ENCODE measurements around the gene TAS1R3.
"Not testable (repeated sequence)": the region's sequence is repeated elsewhere in the genome, so short reads cannot be mapped to it uniquely, and the experiment has no call there.

Gene TAS1R3

GRCh38 chr1:1354271-1355247, 23.5 kb downstream of the TAS1R3 start:
- no peak for DNase-seq

- DNase-seq: no peak
Observed at GRCh38 chr1:1355416-1355815, 24.3 kb downstream of the TAS1R3 start.

DNA sequence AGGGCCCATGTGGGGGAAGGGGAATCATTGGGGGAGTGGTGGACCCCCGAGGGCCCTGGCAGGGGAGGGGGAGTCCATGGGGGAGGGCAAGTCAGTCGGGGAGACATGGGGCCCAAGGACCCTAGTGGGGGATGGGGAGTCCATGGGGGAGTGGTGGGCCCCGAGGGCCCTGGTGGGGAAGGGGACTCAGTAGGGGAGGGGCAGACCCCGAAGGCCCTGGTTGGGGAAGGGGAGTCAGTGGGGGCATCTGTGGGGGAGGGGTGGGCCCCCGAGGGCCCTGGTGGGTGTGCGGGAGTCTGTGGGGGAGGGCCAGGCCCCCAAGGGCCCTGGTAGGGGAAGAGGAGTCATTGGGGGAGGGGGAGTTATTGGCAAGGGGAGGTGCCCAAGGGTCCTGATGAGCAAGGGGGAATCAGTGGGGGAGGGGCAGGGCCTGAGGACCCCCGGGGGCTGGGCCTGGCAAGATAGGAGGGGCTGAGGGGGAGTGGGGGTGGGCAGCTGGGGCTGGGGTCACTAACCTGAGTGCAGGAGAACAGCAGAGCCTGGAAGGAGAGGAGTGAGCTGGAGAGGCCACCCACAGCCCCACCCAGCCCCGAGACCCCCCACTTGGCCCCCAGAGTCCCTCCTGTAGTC, 25.2 kb downstream of the TAS1R3 start:
- no peak for DNase-seq

- no peak for DNase-seq
Observed at GRCh38 chr1:1356796-1357401, 25.8 kb downstream of the TAS1R3 start.

DNA sequence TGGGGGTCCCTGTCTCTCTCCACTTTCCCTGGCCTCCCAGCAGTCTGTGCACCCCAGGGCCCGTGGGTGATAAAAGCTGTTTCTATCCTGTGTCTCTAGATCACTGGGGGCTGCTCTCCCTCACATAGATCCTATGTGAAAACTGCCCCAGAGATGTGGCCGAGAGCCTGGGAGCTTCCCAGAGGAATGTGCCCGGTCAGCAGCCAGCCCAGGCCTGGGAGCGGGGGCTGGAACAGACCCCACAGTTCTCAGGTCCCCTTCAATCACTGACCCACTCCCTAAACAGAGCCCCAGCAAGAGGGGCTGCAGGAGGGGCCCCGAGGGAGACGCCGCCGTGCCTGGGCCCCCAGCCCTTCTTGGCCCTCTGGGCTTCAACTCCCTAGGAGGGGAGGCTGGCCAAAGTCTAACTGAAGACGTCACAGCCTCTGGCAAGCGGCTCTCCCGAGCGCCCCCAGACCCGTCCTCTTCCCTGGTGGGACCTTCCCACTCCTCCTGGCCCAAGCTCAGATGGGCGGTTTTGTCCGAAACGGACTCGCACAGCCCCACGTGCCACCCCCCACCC, 26.9 kb downstream of the TAS1R3 start:
- peak; percentile 44 for DNase-seq

DNA sequence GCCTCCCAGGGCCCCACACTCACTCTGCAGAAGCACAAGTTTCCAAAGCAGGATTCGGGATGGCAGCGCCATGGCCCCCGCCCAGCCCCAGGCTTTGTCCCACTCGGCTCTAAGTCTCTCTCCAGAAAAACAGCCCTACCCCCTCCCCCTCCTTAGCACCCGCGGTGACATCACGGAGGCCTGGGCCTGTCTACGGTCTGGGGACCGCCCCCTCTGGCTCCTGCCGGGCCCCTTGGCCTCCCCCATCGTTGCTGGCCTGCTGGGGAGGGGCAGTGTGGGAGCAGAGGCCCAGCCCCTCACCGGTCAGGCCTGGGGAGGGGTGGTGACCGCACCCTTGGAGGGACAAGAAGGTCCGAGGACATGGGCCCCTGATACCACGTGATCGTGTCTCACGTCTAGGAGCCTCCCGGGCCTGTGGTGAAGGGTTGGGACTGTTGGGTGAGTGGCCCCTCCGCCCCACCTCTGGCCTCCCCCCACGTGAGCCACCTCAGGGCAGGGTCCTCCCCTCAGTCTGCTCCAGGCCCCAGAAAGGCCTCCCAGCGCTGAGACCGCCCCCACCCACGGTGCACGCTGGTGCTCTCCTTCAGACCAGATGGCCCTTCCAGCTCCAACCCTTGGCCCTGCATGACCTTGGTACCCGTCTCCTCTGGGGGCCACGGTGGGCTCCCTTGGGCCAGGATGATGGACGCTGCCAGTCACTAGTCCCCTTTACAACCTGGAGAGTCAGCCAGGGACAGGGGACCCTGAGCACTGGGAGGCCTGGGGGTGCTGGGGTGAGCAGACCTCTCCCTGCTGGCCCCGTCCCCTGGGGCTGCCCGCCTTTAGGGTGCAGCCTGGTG, 27.6 kb downstream of the TAS1R3 start, which contains the start of gene MXRA8:
Gene MXRA8, minus strand, starts transcription at position 123 of the 839 bp plus-strand sequence. Its CDS starts 51 bp downstream, at position 72.
- peak; percentile 94 for DNase-seq

DNA sequence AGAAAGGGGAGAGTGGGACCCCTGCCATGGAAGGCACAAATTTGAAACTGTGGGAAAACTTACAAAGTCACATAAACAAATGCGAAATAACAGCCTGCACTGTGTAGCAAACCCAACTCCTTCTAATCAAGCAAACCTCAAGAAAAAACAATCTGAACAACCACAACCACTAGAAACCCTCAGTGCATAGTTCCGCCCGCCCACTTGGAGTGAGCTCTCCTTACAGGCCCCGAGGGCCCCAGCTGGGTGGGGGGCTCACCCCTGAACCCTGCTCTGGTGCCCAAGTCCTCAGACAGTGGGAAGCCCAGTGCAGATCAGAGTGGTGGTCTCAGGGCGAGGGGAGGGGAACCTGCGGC, 28.2 kb downstream of the TAS1R3 start:
- peak; percentile 83 for DNase-seq

DNA sequence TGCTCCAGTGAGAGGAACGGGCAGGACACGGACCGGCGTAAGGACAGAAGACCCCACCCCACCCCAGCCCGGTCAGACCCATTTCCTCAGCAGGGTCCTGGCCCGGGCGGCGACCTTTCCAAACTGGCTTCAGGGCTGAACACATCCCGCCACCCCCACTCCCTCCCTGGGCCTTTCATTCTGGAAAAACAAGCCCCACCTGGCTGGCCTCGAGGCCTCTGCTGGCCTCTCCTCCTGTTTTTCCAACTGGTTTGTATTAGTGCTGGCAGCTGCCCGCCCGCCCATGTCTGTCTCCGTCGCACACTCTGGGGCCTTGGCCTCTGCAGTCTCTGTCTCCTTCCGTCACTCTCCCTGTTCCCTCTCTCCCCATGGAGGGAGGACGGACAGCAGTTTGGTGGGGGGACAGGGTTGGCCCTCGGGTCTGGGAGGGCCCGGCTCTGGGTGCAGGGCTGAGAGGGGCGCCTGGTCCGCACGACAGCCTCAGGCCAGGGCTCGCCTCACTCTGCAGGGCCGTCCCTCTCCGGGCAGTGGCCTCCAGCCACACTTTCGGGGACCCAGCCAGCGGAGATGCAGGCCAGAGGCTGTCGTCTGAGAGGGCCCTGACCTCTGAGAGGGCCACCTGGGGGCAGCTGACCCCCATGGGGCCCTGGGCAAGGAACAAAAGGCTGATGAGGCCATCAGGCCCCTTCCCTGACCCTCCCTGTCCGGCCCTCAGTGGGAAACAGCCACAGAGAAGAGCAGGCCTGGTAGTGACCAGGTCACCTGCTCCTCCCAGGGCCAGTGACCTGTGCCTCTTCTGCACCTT, 28.8 kb downstream of the TAS1R3 start:
- DNase-seq: peak; percentile 88

GRCh38 chr1:1360506-1361169, 29.6 kb downstream of the TAS1R3 start:
- peak; percentile 97 for DNase-seq

DNA sequence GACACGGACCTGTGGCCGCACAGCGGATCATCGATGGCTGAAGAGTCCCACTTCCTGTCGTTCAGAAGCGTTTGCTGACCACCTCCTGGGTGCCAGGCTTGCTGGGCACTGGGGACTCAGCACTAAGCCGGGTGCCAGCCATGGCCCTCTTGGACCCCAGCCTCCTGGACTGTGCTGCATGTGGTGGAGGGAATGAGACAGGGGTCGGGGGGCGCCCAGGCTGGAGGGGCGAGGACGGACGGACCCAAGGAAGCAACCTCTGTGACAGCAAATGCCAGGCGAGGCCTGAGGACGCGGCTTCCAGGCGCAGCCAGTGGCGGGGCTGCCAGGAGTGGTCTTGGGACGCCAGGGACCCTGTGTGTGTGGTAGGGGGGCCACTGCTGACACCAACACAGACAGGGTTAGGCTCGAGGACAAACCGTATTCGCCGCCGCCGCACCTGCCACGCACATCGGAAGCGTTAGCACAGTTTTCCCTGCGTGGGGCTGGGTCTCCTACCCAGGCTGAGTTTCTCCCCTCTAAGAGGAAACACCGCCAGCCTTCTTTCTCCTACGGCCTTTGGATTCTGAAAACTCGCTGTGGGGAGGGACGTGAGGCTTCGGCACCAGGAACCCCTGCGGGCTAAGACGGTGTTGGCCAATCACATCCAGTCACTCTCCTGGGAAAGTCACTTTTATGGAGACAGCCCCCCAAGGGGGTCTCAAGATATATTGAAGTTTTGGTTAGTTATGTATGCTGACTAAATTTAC, 30.3 kb downstream of the TAS1R3 start:
- peak; percentile 28 for DNase-seq

DNA sequence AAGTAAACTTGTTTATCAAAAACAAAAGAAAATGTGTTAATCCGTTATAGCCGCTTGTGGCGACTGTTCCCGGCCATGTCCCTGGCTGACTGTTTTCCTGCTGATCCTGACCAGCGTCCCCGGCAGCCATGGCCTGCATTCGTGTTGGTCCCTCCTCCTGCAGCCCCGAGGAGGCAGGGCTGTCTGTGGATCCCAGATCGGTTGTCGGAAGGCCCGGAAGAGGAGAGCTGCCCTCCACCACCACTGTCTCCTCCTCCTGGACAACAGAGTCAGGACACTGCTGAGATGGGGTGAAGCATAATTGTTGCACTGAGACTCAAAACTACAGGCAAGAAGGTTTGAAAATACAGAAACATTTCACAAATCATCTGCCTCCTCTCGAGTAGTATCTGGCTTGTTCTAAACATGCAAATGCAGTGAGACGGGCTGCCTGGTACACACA, 30.9 kb downstream of the TAS1R3 start:
- peak; percentile 91 for DNase-seq

DNA sequence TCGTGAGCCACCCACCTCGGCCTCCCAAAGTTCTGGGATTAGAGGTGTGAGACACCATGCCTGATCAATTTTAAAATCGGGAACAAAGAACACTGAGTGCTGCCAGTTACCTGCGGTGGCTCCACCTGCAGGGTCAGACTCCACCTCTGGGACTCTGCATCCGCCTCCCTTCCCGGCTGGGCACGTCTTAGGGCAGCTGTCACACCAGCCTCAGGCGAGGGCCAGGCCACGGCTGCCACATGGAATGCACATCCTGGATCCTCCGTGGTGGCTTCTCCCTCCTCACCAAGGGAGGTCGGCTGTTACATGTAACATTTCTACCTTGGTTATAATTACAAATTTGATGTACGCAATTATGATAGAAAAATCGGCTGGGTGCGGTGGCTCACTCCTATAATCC, 33.2 kb downstream of the TAS1R3 start:
- no peak for DNase-seq

GRCh38 chr1:1365875-1366698, 35.0 kb downstream of the TAS1R3 start:
- DNase-seq: no peak

DNA sequence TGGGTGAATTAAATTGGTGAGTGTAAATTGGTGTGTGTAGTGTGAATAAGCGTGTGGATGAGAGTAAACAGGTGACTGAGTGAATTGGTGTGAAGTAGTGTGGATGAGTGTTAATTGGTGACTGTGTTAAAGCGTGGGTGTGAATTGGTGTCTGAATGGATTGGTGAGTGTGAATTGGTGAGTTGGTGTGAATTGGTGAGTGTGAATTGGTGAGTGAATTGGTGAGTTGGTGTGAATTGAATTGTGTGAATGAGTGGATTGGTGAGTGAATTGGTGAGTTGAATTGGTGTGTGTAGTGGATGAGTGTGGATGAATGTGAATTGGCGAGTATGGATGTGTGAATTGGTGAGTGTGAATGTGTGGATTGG, 35.6 kb downstream of the TAS1R3 start:
- DNase-seq: no peak

DNA sequence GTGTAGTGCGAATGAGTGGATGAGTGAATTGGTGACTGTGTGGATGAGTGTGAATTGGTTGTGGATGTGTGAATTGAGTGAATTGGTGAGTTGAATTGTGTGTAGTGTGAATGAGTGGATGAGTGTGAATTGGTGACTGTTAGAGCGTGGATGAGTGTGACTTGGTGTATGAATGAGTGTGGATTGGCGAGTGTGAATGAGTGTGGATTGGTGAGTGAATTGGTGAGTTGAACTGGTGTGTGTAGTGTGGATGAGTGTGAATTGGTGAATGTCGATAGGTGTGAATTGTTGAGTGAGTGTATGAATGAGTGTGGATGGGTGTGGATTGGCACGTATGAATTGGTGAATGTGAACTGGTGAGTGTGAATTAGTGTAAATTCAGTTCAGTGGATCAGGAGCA, 36.2 kb downstream of the TAS1R3 start:
- DNase-seq: no peak

GRCh38 chr1:1370094-1370493, 39.0 kb downstream of the TAS1R3 start:
- not testable (repeated sequence) for DNase-seq

DNA sequence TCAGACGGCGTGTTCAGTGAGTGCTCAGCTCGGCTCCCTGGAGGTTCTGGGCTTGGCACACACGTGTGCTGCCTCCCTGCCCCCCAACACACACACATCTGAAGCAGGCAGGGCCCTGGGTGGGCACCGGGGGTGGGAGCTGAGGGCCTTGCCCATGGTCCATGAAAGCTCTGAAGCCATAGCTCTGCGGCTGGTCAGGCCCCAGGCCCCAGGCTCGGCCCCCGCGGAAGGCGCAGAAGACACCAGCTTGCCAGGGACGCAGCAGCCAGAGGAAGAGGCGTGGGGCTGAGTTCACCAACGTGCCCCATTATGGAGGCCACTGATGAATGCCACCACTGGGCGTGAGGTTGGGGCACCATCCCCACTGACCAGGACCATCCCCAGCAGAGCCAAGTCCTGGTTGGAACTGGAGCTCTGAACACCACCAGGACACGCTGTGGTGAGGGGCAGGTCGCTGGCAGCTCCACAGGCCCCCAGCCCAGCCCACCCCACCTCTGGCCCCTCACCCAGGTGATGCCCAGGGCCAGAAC, 39.8 kb downstream of the TAS1R3 start:
- DNase-seq: no peak

- DNase-seq: no peak
Observed at GRCh38 chr1:1371364-1371745, 40.3 kb downstream of the TAS1R3 start.
